ENCODE measurements around the gene TNFSF11.

- TF ChIP-seq CTCF (IDR thresholded peaks at IDR 0.05), result no peak
- TF ChIP-seq EP300 (IDR thresholded peaks at IDR 0.05), result no peak
- no peak for TF ChIP-seq POLR2AphosphoS5 (IDR thresholded peaks at IDR 0.05)
Observed at GRCh38 chr13:42654722-42655121, 80.8 kb downstream of the TNFSF11 start.
